SHP77 (cell line): Measurements from ENCODE around the gene R3HDM2.
A peak's percentile ranks its signal among the peaks of the same experiment; 100 is the strongest.

Experiments
- DNase-seq, 2 experiments: peaks; one replicate each; lab custom pipeline; 2025; lab: John Stamatoyannopoulos, UW

R3HDM2 gene

DNA sequence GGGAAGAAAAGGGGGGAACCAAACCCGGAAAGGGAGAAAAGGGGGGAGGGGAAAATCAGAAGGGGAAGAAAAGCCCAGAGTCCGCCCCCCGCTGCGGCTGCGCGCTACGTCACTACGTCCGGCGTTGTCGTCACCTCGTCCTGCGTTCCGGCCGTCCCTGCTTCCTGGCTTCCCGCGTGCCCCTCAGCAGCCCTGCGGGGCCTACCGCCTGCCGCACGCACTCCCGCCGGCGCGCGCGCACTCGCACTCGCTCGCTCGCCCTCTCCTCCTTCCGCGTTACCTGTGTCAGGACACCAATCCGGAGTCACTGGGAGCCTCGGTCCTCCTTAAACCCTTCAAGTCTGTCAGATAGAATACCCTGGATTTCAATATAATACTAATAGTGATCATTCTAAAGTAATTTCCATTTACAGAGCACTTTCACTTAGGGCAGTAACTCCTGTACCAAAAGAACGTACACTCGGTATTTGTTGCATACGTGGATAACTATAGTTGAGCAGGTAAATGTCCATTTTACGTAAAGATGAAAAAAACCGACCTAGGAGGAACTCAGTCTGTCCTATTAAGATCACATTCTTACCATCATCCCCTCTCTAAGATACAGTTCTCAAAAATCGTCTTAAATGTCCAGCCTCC, at the start of gene R3HDM2:
TSS of gene R3HDM2 (minus strand) at position 113 of the 636 bp plus-strand sequence. CDS start 120,615 bp downstream, outside the sequence.
- peak; percentile 90 to 95 for DNase-seq

DNA sequence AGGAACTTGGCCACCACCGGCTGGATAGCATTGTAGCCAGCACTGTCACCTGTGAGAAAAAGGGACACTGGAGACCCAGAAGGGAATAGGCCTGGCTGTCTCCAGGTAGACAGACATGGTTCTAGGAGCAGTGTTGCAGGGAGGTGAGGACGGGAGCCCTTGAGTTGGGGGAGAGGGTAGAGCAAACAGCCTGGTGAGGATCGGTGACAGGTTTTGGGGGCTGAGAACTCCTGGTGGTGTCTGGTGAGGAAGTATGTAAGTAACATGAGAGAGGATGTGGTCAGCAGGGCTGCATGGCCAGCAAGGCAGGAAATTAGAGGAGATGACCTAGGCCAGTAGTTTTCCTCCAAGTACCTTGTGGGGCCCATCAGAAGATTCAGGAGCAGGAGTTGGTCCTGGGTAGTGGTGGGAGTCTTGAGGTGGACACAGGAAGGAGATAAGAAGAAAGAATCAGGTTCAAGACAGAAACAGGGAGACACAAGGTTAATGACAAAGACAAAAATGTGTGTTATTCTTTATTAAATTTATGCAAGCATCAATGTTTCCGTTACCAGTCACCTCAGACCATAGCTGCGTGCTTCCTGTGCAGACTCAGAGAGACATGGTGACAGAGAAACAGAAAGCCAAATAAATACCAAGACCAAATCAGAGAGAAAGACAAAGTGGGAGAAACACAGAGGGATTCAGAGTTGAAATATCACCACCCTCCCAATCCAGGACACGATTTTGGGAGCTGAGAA, 48.7 kb upstream of the R3HDM2 start, which contains the start of gene ARHGAP9:
TSS of gene ARHGAP9 (minus strand) at position 491 of the 740 bp plus-strand sequence. CDS start at position 31, 460 bp downstream.
- DNase-seq, result no peak

DNA sequence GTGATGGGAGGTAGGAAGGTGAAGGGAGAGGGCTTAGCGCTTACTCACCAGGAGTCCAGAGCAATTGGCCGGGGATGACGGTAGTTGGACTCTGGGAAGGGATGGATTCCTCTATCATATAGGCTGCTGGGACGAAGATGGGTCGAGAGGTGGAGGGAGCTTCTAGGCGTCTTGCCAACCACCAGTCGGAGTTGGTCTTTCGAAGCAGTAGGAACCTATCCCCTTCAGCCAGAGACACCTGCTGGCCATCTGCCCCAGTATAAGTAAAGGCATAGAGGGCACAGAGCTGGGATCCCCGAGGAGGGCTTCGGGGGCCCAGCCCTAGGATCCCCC, 48.2 kb upstream of the R3HDM2 start:
- no peak for DNase-seq

DNA sequence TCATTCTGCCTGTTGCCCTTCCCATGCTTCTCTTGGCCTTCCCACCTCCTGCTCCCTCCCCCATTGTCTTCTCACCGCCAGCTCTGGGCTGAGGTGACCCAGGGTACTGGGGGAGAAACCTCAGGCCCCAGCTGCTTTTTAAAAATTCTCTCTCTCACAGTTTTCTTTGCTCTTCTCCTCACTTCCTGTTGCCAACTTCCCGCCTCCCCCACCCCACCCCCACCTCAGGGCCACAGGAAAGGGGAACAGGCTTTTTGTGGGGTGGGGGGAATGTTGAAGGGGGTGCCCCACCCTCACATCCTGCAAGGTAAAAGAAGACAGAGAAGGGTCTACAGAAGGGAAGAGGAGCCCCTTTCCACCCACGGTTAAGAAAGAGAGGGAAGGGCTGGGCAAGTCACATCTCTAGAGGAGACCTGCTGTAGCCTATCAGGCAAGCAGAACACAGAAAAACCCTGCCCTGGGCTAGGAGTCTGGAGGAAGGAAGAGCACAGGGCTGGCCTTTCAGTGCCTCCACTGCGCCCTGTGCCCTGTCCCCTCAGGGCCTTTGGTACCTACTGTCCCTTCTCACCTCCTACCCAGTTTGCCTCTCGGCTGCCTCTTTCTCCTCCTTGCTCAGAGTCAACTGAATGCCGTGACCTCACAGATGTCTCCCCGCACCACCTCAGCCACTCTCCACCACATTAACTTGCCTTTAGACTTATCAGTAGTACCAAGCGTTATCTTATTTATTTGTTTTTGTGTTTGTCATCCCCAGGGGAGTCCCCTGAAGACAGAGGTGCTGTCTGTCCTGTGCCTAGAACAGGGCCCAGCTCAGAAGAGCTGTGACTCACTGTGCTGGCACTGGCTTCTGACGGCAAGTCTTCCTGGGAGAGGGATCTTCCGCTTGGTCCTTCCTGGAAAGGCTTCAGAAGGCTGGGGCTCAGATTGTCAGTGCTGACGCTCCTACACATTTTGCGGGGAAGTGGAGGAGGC, 47.2 kb upstream of the R3HDM2 start:
- no peak for DNase-seq

DNA sequence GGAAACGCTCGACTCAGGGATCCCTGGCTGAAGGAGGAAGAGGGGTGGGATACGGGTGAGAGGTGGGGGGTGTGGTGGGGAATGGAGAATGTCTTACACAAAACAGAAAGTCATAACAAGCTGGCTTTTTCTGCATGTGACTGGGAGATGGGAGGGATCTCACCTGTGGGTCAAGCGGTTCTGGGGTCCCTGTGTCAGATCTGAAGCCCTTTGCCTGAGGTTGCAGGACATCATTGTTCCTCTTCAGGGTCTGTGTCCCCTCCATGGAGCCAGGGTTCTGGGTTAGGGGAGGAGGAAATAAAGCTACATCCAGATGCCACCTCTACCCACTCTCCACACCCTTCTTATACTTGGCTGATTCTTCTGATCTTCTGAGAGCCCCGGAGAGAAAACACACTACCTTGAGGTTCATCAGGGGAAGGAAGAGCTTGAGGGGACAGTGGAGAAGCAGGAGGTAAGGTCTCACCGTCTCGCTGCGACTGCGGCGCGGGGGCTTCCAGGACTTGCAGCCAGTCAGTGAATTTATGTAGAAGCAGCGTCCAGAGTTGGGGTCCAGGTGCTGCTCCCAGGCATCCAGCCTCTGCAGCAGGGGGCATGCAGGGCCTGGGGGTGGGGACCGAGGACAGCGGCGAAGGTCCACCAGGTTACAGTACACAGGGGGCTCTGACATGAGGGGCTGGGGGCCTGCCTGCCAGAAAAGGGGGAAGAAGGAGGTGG, 46.3 kb upstream of the R3HDM2 start:
- no peak for DNase-seq

DNA sequence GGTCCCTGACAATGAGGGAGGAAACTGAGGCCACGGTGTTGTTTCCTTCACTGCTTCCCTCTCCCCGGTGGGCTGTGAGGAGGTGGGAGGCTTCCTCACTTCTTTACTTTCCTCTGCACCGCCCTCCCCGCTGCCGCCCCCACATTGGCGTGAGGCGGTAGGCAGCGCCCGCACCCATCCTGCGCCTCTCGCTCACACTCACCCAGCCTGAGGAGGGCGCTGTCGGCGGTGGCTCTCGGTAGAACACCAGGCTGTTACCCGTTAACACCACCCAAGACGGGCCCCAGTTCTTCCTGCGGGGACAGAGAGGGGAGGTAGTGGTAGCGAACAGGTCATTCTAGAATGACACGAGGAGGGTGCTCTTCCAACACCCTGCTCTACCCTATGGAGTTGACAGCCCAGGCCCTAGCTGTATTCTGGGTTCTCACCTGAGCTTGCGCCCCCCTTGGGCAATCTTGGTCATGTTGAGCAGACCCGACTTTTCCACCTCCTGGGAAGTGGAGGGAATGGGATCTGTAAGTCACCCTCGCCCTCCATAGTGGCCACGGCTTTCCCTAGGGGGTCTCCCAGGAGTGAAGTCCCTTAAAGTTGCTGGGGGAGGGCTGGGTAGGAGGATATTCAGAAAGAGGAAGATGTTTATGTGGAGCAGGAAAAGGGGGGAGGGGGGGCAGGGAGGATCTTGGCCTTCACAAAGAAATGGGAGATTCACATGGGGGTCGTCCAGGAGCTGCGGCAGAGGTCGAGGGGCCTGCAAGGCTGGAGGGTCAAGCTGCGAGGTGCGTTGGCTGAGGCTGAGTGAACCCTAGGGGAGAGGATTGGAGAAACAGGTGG, 45.5 kb upstream of the R3HDM2 start:
- no peak for DNase-seq

DNA sequence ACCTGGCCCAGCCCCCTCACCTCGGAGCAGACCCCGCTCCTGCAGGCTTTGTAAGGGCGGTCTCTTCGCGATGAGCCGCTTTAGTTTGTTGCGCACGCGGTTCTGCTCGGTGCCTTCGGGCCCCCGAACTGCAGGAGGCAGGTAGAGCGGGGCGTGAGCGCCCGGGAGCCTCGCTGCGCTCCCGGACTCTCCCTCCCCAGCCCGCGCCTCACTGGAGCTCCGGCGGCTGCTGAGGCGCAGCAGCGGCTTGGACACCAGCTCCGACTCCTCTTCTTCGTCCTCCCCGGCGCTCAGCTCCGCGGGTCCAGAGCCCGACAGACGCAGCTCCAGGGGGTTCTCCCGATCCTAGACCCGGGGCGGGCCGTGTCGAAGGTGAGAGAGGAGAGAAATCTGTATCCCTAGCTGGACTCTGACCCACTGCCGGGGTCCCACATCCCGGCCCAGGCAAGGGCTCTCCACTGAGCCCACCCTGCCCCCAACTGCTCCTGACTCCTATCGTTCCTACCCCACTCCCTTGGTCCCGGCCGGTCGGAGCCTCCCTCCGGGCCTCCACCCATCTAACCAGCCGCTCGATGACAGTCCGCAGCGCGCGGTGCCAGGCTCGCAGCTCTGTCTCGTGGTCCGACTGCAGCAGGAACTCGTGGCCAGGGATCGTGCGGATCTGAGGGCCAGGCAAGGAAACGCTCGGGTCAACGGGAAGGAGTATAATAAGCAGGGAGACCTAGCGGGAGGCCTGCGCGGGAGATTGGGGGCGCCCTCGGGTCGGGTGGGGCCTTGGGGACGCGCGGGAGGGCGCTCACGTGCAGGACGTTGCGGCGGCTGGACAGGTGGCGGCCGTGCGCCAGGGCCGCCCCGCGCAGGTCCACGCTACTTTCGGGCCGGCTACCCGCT, 44.7 kb upstream of the R3HDM2 start:
- no peak for DNase-seq

DNA sequence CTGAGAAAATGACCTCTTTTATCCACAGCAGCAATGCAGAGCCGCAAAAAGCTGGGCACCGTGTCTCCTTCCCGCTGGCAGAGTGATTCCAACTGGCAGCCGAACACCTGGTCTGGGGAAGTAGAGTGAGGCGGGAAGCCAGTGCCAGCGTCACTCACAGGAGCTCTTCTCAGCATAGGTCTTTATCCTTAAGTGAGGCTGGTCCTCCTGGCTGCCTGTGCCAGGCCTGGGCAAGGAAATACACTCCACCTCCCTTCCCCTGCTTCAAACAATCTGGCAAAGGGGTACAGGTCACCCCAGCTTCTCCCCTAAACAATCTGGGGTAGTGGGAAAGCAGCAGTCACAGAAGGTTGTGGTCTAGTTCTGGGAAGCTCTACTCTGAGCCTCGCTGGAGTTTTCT, 44.0 kb upstream of the R3HDM2 start:
- DNase-seq, result no peak

DNA sequence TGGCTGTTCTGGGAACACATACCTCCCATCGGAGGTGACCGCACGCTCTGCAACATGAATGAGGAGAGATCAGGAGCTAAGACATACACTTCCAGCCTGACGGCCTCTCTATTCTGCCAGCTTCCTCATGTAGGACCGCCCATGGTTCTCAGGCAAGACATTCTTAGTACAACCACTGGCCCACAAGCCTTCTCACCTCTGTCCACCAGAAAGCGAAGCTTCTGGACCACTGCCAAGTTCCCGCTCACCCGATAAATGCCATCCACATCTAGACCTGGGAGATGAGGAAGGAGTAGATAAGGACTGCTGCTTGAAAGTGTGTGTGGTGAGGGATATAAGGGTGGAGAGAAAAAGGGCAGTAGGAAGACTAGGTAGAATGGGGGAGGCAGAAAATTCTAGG, 43.6 kb upstream of the R3HDM2 start:
- no peak for DNase-seq

DNA sequence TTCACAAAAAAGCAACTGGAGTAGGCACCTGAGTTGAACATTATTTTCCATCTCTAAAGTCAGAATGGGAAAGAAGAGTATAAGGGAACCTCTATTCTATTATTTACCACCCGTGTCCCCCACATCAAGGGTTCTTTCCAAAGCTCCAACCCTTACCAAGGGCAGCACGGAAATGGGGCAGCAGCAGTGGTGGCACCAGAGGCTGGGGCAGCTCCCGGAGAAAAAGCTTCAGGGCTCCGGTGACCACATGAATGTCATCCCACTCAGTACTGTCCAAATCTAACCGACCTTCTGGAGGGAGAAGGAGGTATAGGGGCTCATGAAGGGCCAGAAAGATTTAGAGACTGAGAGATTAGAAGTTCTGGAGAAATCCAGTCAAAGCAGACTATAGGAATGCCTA, 43.0 kb upstream of the R3HDM2 start:
- no peak for DNase-seq

DNA sequence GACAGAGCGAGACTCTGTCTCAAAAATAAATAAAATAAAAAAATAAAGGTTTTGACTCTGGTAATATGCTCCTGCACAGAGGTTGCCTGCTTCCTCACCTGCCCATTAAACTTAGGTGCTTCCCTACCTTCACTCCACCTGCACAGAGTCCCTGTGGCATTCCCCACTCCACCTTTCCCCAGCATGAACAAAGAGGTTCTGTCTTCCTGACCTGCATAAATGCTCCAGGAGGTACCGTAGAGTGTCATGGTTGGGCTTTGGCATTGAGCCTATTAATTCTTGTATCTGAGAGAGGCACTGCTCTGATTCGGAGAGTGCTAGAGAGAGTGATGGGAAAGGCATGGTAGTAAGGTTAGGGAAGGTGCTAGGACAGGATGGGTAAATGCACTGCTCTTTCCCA, 42.5 kb upstream of the R3HDM2 start:
- DNase-seq, result no peak

DNA sequence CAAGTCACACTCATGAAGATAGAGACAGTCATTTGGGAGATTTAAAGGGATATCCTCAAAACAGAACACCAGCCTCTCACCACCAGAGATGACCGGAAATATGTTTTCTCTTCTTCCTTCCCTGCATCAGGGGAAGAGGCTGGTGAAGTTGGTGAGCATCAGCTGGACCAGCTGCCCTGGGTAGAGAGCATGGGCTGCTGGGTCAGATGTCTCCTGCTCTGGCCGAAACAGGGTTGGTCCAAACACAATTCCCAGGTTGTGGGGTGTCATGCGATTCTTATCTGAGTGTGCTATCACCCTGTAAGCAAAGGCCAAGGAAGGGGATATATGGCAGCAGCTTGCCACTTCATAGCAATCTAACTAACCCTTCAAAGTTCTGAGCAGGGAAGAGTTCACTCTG, 41.5 kb upstream of the R3HDM2 start:
- no peak for DNase-seq

DNA sequence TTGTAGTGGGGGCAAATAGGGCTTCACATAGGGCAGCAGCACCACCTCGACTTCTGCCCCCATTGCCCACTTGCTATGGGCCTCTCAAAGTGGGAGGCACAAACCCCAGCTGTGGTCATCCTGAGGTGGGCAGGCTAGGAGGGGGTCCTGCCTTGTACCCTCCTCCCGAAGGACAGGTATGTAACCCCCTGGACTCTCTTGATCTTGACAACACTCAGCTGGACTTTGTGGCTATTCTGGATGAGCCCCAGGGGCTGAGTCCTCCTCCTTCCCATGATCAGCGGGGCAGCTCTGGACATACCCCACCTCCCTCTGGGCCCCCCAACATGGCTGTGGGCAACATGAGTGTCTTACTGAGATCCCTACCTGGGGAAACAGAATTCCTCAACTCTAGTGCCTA, 40.8 kb upstream of the R3HDM2 start:
- DNase-seq, result no peak

DNA sequence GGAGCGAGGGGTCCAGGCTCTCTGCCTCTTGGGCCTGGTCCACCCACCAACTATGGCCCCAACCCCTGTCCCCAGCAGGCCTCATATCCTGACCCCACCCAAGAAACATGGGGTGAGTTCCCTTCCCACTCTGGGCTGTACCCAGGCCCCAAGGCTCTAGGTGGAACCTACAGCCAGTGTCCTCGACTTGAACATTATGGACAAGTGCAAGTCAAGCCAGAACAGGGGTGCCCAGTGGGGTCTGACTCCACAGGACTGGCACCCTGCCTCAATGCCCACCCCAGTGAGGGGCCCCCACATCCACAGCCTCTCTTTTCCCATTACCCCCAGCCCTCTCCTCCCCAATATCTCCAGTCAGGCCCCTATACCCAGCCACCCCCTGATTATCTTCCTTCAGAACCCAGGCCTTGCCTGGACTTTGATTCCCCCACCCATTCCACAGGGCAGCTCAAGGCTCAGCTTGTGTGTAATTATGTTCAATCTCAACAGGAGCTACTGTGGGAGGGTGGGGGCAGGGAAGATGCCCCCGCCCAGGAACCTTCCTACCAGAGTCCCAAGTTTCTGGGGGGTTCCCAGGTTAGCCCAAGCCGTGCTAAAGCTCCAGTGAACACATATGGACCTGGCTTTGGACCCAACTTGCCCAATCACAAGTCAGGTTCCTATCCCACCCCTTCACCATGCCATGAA, 40.3 kb upstream of the R3HDM2 start:
- DNase-seq, result no peak

DNA sequence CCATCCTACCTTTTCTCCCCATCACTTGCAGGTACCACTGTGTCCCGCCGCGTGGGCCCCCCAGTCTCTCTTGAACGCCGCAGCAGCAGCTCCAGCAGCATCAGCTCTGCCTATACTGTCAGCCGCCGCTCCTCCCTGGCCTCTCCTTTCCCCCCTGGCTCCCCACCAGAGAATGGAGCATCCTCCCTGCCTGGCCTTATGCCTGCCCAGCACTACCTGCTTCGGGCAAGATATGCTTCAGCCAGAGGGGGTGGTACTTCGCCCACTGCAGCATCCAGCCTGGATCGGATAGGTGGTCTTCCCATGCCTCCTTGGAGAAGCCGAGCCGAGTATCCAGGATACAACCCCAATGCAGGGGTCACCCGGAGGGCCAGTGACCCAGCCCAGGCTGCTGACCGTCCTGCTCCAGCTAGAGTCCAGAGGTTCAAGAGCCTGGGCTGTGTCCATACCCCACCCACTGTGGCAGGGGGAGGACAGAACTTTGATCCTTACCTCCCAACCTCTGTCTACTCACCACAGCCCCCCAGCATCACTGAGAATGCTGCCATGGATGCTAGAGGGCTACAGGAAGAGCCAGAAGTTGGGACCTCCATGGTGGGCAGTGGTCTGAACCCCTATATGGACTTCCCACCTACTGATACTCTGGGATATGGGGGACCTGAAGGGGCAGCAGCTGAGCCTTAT, 39.6 kb upstream of the R3HDM2 start:
- DNase-seq, result no peak

DNA sequence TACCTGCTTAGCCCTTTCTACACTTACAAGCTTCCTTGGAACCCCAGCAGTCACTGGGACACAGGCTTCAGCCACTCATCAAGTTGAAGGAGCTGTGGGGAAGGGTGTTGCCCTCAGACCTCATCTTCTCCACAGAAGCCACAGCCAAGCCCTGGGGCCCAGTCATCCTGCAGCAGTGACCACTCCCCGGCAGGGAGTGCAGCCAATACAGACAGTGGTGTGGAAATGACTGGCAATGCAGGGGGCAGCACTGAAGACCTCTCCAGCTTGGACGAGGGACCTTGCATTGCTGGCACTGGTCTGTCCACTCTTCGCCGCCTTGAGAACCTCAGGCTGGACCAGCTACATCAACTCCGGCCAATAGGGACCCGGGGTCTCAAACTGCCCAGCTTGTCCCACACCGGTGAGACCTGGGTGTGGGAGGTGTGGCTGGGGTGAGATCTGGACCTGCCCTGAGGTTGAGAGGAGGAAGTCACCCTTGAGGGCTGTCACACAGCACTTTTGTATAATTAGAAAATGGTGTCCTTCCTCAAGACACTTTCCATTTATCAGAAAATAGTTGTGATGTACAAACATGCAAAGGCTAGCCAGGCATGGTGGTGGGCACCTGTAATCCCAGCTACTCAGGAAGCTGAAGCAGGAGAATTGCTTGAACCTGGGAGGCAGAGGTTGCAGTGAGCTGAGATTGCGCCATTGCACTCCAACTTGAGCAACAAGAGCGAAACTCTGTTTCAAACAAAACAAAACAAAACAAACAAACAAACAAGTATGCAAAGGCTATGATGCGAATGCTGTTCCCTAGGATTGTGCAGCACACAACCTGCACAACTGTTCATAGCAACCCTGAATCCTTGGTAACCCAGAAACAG, 38.7 kb upstream of the R3HDM2 start:
- DNase-seq, result no peak

DNA sequence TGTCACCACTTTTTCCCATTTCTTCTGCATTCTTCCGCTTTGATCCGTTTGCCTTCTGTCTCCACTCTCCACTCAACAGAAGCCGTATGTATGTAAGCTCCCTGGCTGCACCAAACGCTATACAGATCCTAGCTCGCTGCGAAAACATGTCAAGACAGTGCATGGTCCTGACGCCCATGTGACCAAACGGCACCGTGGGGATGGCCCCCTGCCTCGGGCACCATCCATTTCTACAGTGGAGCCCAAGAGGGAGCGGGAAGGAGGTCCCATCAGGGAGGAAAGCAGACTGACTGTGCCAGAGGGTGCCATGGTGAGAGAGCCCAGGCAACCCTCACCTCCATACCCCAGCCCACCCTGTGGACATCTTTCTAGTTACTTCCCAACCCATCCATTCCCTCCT, 37.1 kb upstream of the R3HDM2 start:
- DNase-seq, result no peak
